Parathyroid adenoma (tissue), 2 donors: ENCODE data around the gene TRAF3IP3.

ENCODE experiments used
- H2AFZ ChIP-seq: fragments of 300-600 bp; sonication (generic); one replicate; pipeline ENCODE4 v1.7.0; 2017; ENCODE audit warnings: antibody characterized with exemption, mild to moderate bottlenecking
- H3K27ac ChIP-seq: fragments of 300-600 bp; sonication (generic); one replicate; pipeline ENCODE4 v1.7.0; 2017
- H3K27me3 ChIP-seq: fragments of 300-600 bp; sonication (generic); one replicate; pipeline ENCODE4 v1.7.0; 2017; ENCODE audit warnings: low read length; ENCODE audit not compliant: control insufficient read depth, insufficient read depth
- H3K36me3 ChIP-seq: fragments of 300-600 bp; sonication (generic); one replicate; pipeline ENCODE4 v1.7.0; 2017; ENCODE audit warnings: low read length; ENCODE audit not compliant: control insufficient read depth, insufficient read depth
- H3K4me1 ChIP-seq: fragments of 300-600 bp; sonication (generic); one replicate; pipeline ENCODE4 v1.7.0; 2017; ENCODE audit warnings: control low read depth
- H3K4me2 ChIP-seq: fragments of 300-600 bp; sonication (generic); one replicate; pipeline ENCODE4 v1.7.0; 2017; ENCODE audit warnings: low read length
- H3K4me3 ChIP-seq: fragments of 300-600 bp; sonication (generic); one replicate; pipeline ENCODE4 v1.7.0; 2017; ENCODE audit warnings: low read depth, low read length
- H3K79me2 ChIP-seq: fragments of 300-600 bp; sonication (generic); one replicate; pipeline ENCODE4 v1.7.0; 2017; ENCODE audit warnings: control low read depth
- H3K9ac ChIP-seq: fragments of 300-600 bp; sonication (generic); one replicate; pipeline ENCODE4 v1.7.0; 2017; ENCODE audit warnings: mild to moderate bottlenecking
- H3K9me3 ChIP-seq: fragments of 300-600 bp; sonication (generic); one replicate; pipeline ENCODE4 v1.7.0; 2017; ENCODE audit warnings: low read length; ENCODE audit not compliant: control insufficient read depth
- CTCF ChIP-seq: fragments of 300-600 bp; sonication (generic); IDR thresholded peaks from one replicate; pipeline ENCODE4 v1.7.0; 2017; ENCODE audit warnings: antibody characterized with exemption, mild to moderate bottlenecking
- donor health status: primary hyperparathyroidism.

TRAF3IP3 gene

GRCh38 chr1:209755256-209755655 is 597 bp upstream of the TRAF3IP3 start:
- Histone ChIP-seq H3K9ac (no peak overlapping the region), H3K4me3 (no peak overlapping the region), H3K4me2 (no peak overlapping the region), H3K79me2 (no peaks in the 10 kb centered on the region), H3K9me3 (no peaks in the 10 kb centered on the region), H3K27ac (no peak overlapping the region), H3K4me1 (no peaks in the 10 kb centered on the region), H2AFZ (no peak overlapping the region), H3K27me3 (no peaks in the 10 kb centered on the region), H3K36me3 (no peaks in the 10 kb centered on the region)
- no peak for TF ChIP-seq CTCF

- H3K4me1 ChIP-seq: no peaks in the 10 kb centered on the region
- H3K9me3 ChIP-seq: no peaks in the 10 kb centered on the region
- H3K9ac ChIP-seq: no peak overlapping the region
- no peak overlapping the region for H3K4me3 ChIP-seq
- H2AFZ ChIP-seq: no peak overlapping the region
- no peaks in the 10 kb centered on the region for H3K27me3 ChIP-seq
- H3K4me2 ChIP-seq: no peak overlapping the region
- H3K36me3 ChIP-seq: no peaks in the 10 kb centered on the region
- no peak overlapping the region for H3K27ac ChIP-seq
- no peak for TF ChIP-seq CTCF
- no peaks in the 10 kb centered on the region for H3K79me2 ChIP-seq
Observed at GRCh38 chr1:209756615-209757445, 977 bp downstream of the TRAF3IP3 start.

- Histone ChIP-seq H3K79me2 (no peaks in the 10 kb centered on the region), H2AFZ (no peak overlapping the region), H3K27me3 (no peaks in the 10 kb centered on the region), H3K9ac (no peak overlapping the region), H3K4me1 (no peaks in the 10 kb centered on the region), H3K4me2 (no peak overlapping the region), H3K9me3 (no peaks in the 10 kb centered on the region), H3K36me3 (no peaks in the 10 kb centered on the region), H3K4me3 (no peak overlapping the region), H3K27ac (no peak overlapping the region)
- TF ChIP-seq CTCF: no peak
Observed at GRCh38 chr1:209758400-209758799, 2.5 kb downstream of the TRAF3IP3 start.

- H3K9ac ChIP-seq: no peak overlapping the region
- no peaks in the 10 kb centered on the region for H3K4me1 ChIP-seq
- no peak overlapping the region for H2AFZ ChIP-seq
- H3K4me3 ChIP-seq: no peak overlapping the region
- TF ChIP-seq CTCF: no peak
- H3K36me3 ChIP-seq: no peaks in the 10 kb centered on the region
- H3K79me2 ChIP-seq: no peaks in the 10 kb centered on the region
- H3K9me3 ChIP-seq: no peaks in the 10 kb centered on the region
- no peaks in the 10 kb centered on the region for H3K27me3 ChIP-seq
- H3K4me2 ChIP-seq: no peak overlapping the region
- H3K27ac ChIP-seq: no peak overlapping the region
Observed at GRCh38 chr1:209759829-209760359, 4.0 kb downstream of the TRAF3IP3 start.
